HepG2 (cell line): ENCODE measurements around the gene MECR. TPM values are rescaled to one million over a fixed set of nuclear protein-coding genes. Genes with fewer than 3 reads are reported as not detected.

ENCODE experiments used
- ATAC-seq: fragments of 200-7000 bp; cut with Tn5 transposase; 3 replicates; pipeline ENCODE4 v1.9.1; 2020; ENCODE audit warnings: mild to moderate bottlenecking, moderate library complexity
- BruUV-seq: library from RNA; stranded (reverse); fragments of 400-500 nt; replicated peaks from 2 replicates; lab custom pipeline; 2021; lab: Mats Ljungman, UMichigan
- CTCF ChIA-PET: fragments of 300-600 bp; formaldehyde crosslinking; extraction: SDS; loops from one replicate; lab custom pipeline; 2021; ENCODE audit warnings: low total read pairs, inconsistent platforms, low intra/inter-chr PET ratio; lab: Yijun Ruan, JAX
- POLR2A ChIA-PET: fragments of 350-600 bp; sonication (Branson Sonifier 250); formaldehyde crosslinking; loops from one replicate; lab custom pipeline; 2020; ENCODE audit warnings: antibody characterized with exemption, inconsistent platforms; lab: Yijun Ruan, JAX
- DNase-seq: peaks from one replicate; pipeline ENCODE4 v3.0.0-alpha.2; 2015; ENCODE audit warnings: low spot score
- FAIRE-seq: peaks from 3 replicates; lab custom pipeline; 2011; peaks lifted over from hg19 to GRCh38; lab: Jason Lieb, UNC
- H2AFZ ChIP-seq: one replicate; pipeline ENCODE4 v1.6.1; 2011; ENCODE audit warnings: low read length, inconsistent platforms
- H3K27ac ChIP-seq: fragments of 300-600 bp; 3 replicates; pipeline ENCODE4 v1.8.0; 2011; ENCODE audit warnings: mixed run types, mild to moderate bottlenecking, mixed read lengths, low read length, inconsistent platforms; ENCODE audit not compliant: insufficient read depth; ENCODE audit errors: extremely low read length
- H3K27me3 ChIP-seq, 2 experiments: fragments of 200-600 bp in 1 of 2; 2 replicates in 1 of 2; 3 replicates in 1 of 2; pipeline versions ENCODE4 v1.6.0 to v1.8.0; 2011; ENCODE audit warnings: low read length in 2 of 2, mild to moderate bottlenecking in 2 of 2, moderate library complexity in 2 of 2, inconsistent platforms in 1 of 2; ENCODE audit not compliant: insufficient read depth in 2 of 2, control insufficient read depth in 1 of 2
- H3K36me3 ChIP-seq, 2 experiments: fragments of 200-600 bp in 1 of 2; replicated peaks in 1 of 2; 2 replicates in 1 of 2; 3 replicates in 1 of 2; pipeline versions ENCODE4 v1.5.1 to v1.8.0; 2011; ENCODE audit warnings: low read length in 2 of 2, inconsistent platforms in 1 of 2; ENCODE audit not compliant: insufficient read depth in 2 of 2, control insufficient read depth in 1 of 2
- H3K4me1 ChIP-seq: 2 replicates; pipeline ENCODE4 v1.5.1; 2012; ENCODE audit warnings: low read length, inconsistent platforms; ENCODE audit not compliant: insufficient read depth
- H3K4me2 ChIP-seq: 2 replicates; pipeline ENCODE4 v1.6.0; 2011; ENCODE audit warnings: low read depth, low read length, inconsistent platforms
- H3K4me3 ChIP-seq, 3 experiments: fragments of 200-600 bp in 1 of 3; sonication (generic), shearing (Covaris generic) in 1 of 3; replicated peaks in 1 of 3; 2 replicates each; pipeline ENCODE4 v1.5.1; 2011 to 2016; ENCODE audit warnings: low read length in 3 of 3, inconsistent platforms in 2 of 3, low read depth in 2 of 3, mild to moderate bottlenecking in 2 of 3, control low read depth in 1 of 3, mixed read lengths in 1 of 3; ENCODE audit not compliant: insufficient read depth in 1 of 3
- H3K79me2 ChIP-seq: one replicate; pipeline ENCODE4 v1.6.1; 2011; ENCODE audit warnings: low read length, inconsistent platforms; ENCODE audit not compliant: insufficient read depth
- H3K9ac ChIP-seq: 2 replicates; pipeline ENCODE4 v1.6.0; 2011; ENCODE audit warnings: mild to moderate bottlenecking, low read depth, low read length, inconsistent platforms; ENCODE audit not compliant: insufficient read depth
- H3K9me3 ChIP-seq: 2 replicates; pipeline ENCODE4 v1.5.1; 2012; ENCODE audit warnings: mild to moderate bottlenecking, low read length
- H4K20me1 ChIP-seq: 2 replicates; pipeline ENCODE4 v1.6.0; 2011; ENCODE audit warnings: inconsistent platforms, mild to moderate bottlenecking, low read length, moderate library complexity; ENCODE audit not compliant: insufficient read depth
- PCBP2 ChIP-seq: fragments of 200-400 bp; formaldehyde crosslinking; optimal IDR thresholded peaks from 2 replicates; pipeline ENCODE3; 2018; ENCODE audit warnings: low read length, low read depth; ENCODE audit not compliant: poor library complexity, severe bottlenecking
- SMARCE1 ChIP-seq: fragments of 450-650 bp; IDR thresholded peaks from 2 replicates; pipeline ENCODE4 v1.6.1; 2017; ENCODE audit warnings: borderline replicate concordance
- TARDBP ChIP-seq: sonication (generic); formaldehyde crosslinking; IDR thresholded peaks from 2 replicates; pipeline ENCODE4 v1.8.0; 2022; ENCODE audit warnings: mild to moderate bottlenecking, missing genetic modification reagents
- TBX3 ChIP-seq: fragments of 450-650 bp; IDR thresholded peaks from 2 replicates; pipeline ENCODE4 v1.6.1; 2017; ENCODE audit warnings: antibody characterized with exemption, mild to moderate bottlenecking, inconsistent platforms, borderline replicate concordance
- TCF7L2 ChIP-seq: IDR thresholded peaks from 2 replicates; pipeline ENCODE4 v1.6.1; 2011; ENCODE audit warnings: mild to moderate bottlenecking, low read depth, low read length, moderate library complexity
- TEAD2 ChIP-seq: sonication (generic); formaldehyde crosslinking; IDR thresholded peaks from 2 replicates; pipeline ENCODE4 v1.9.0; 2021; ENCODE audit warnings: missing genetic modification reagents
- ZFP36 ChIP-seq: fragments of 150-350 bp; IDR thresholded peaks from 2 replicates; pipeline ENCODE4 v1.6.1; 2018; ENCODE audit warnings: borderline replicate concordance, low read length, low read depth; ENCODE audit not compliant: partially characterized antibody
- ZNF10 ChIP-seq: sonication (generic); formaldehyde crosslinking; IDR thresholded peaks from 2 replicates; pipeline ENCODE4 v1.4.0; 2020; ENCODE audit warnings: mild to moderate bottlenecking, low read depth, missing genetic modification reagents, borderline replicate concordance
- ZNF567 ChIP-seq: sonication (generic); formaldehyde crosslinking; IDR thresholded peaks from 2 replicates; pipeline ENCODE4 v1.8.1; 2023; ENCODE audit warnings: mild to moderate bottlenecking, missing genetic modification reagents, borderline replicate concordance
- ZNF619 ChIP-seq: sonication (generic); formaldehyde crosslinking; IDR thresholded peaks from 2 replicates; pipeline ENCODE4 v1.4.0; 2020; ENCODE audit warnings: mild to moderate bottlenecking, missing genetic modification reagents
- WGBS: methylation state at CpG from one replicate; pipeline ENCODE4 v1.1.6; 2017; ENCODE audit warnings: low lambda C conversion rate; 5-methylcytosine and 5-hydroxymethylcytosine counted together
- in situ Hi-C: cut with HindIII; loops from 2 replicates; pipeline ENCODE4 v1.10.0; 2017; ENCODE audit warnings: low pct_unique_long_range_greater_than_20kb; ENCODE audit not compliant: extremely low pct_ligation_motif_present
- intact Hi-C: fragments of 100-400 bp; cut with micrococcal nuclease; formaldehyde crosslinking; loops from one replicate; pipeline ENCODE4 v1.10.0; 2022; ENCODE audit not compliant: unreplicated experiment
- polyA plus RNA-seq, 8 experiments: library from polyadenylated mRNA; depleted of rRNA in 3 of 8; stranded (reverse) in 7 of 8; unstranded in 1 of 8; fragments of >200 nt; fragmentation: Illumina TruSeq in 4 of 8; extraction: Trizol in 4 of 8; gene quantifications; 2 replicates each; pipeline versions ENCODE4 v1.2.1 to v1.2.3, GENCODE V29; 2011 to 2016; ENCODE audit warnings: low read depth in 4 of 8, missing spikeins in 1 of 8, mixed read lengths in 1 of 8; ENCODE audit not compliant: insufficient read depth in 1 of 8
- total RNA-seq, 5 experiments: library from RNA; depleted of rRNA; stranded (reverse); fragments of >200 nt; fragmentation: Illumina TruSeq; extraction: Trizol; gene quantifications; 2 replicates each; pipeline ENCODE4 v1.2.3, GENCODE V29; 2016; ENCODE audit warnings: low read depth in 1 of 5
- TF ChIP-seq, protein P1 (sequence below): sonication (generic); formaldehyde crosslinking; IDR thresholded peaks from 2 replicates; pipeline ENCODE4 v1.4.0; 2020; ENCODE audit warnings: missing genetic modification reagents
- TF ChIP-seq, protein P2 (sequence below): sonication (generic); formaldehyde crosslinking; IDR thresholded peaks from 2 replicates; pipeline ENCODE4 v1.5.0; 2020; ENCODE audit warnings: missing genetic modification reagents

MECR gene
- total and polyA plus RNA-seq, 2 of the 13 experiments (the other 11 are each of a cell fraction or from before 2014, with no cell fraction given): 18.8 to 24.9 TPM

DNA sequence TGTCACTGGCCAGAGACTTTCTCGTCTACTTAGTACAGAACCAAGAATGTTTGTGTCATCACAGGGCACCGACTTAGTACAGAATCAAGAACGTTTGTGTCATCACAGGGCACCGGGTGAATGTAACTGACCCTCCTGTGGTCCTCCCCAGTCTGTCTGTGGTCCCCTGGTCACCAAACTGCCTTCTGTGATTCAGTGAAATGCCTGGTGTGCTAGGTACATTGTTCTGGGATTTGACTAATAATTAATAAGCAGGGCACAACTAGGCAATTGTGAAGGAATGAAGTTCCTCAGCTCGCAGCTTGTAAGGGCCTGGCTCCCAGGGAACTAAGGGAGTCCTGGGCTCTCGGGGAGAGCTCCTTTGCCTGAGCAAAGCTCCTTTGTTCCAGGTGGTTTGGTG is 7.2 kb downstream of the MECR start:
- no peak for TF ChIP-seq TEAD2
- TF ChIP-seq, protein P1, sequence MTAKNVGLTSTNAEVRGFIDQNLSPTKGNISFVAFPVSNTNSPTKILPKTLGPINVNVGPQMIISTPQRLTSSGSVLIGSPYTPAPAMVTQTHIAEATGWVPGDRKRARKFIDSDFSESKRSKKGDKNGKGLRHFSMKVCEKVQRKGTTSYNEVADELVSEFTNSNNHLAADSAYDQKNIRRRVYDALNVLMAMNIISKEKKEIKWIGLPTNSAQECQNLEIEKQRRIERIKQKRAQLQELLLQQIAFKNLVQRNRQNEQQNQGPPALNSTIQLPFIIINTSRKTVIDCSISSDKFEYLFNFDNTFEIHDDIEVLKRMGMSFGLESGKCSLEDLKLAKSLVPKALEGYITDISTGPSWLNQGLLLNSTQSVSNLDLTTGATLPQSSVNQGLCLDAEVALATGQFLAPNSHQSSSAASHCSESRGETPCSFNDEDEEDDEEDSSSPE: no peak
- TF ChIP-seq ZFP36: no peak
- no peak for TF ChIP-seq SMARCE1
- no peak for TF ChIP-seq TCF7L2
- no peak for TF ChIP-seq TBX3
- no peak for TF ChIP-seq ZNF619 (CRISPR knock-in tag)
- no peak for TF ChIP-seq PCBP2
- no peak for TF ChIP-seq TARDBP (CRISPR knock-in tag)
- no peak for TF ChIP-seq ZNF567 (CRISPR knock-in tag)
- TF ChIP-seq, protein P2, sequence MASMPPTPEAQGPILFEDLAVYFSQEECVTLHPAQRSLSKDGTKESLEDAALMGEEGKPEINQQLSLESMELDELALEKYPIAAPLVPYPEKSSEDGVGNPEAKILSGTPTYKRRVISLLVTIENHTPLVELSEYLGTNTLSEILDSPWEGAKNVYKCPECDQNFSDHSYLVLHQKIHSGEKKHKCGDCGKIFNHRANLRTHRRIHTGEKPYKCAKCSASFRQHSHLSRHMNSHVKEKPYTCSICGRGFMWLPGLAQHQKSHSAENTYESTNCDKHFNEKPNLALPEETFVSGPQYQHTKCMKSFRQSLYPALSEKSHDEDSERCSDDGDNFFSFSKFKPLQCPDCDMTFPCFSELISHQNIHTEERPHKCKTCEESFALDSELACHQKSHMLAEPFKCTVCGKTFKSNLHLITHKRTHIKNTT (CRISPR knock-in tag): no peak
- TF ChIP-seq ZNF10 (CRISPR knock-in tag): no peak
- Histone ChIP-seq H3K4me2 (no peak overlapping the region), H3K27ac (no peak overlapping the region), H3K4me1 (peaks cover 31% of the 10 kb centered on the region), H2AFZ (no peak overlapping the region), H3K79me2 (no peaks in the 10 kb centered on the region), H3K4me3 (no peak overlapping the region), H3K9me3 (no peaks in the 10 kb centered on the region), H3K9ac (no peak overlapping the region), H4K20me1 (no peaks in the 10 kb centered on the region), H3K36me3 (peaks cover 1 to 8% of the 10 kb centered on the region in 2 experiments; a peak in 3 of 5 replicates), H3K27me3 (no peaks in the 10 kb centered on the region)
- 85% methylated on average over 6 of the region's 6 CpGs for WGBS
- no peak for DNase-seq
- in situ Hi-C loops (no loop called here), intact Hi-C loops (no loop called here)
- ChIA-PET POLR2A (no interaction called here), CTCF (no interaction called here)
- no peak for ATAC-seq
- no peak for FAIRE-seq
- BruUV-seq: no TSS peak
